SU-DHL-6 (cell line): Measurements from ENCODE around the gene RAB22A.

ENCODE experiments used
- H2AFZ ChIP-seq: fragments of 200-600 bp; sonication (generic); 2 replicates; pipeline ENCODE4 v1.6.1; 2014; ENCODE audit warnings: low read depth, mild to moderate bottlenecking, moderate library complexity, mixed read lengths, antibody characterized with exemption, low read length; ENCODE audit not compliant: severe bottlenecking
- H3F3A ChIP-seq: fragments of 200-600 bp; shearing (Covaris generic); 2 replicates; pipeline ENCODE4 v1.6.0; 2016; ENCODE audit warnings: antibody characterized with exemption, mild to moderate bottlenecking; ENCODE audit not compliant: insufficient read depth
- H3K27ac ChIP-seq: fragments of 200-600 bp; sonication (generic); 2 replicates; pipeline ENCODE4 v1.5.1; 2016; ENCODE audit warnings: low read depth, mild to moderate bottlenecking, low read length, moderate library complexity, mixed read lengths
- H3K27me3 ChIP-seq: fragments of 200-600 bp; sonication (generic), shearing (Covaris generic); 2 replicates; pipeline ENCODE4 v1.6.0; 2014; ENCODE audit warnings: mild to moderate bottlenecking, low read length
- H3K36me3 ChIP-seq: fragments of 200-600 bp; sonication (generic); 2 replicates; pipeline ENCODE4 v1.6.1; 2014; ENCODE audit warnings: mild to moderate bottlenecking, low read length, mixed read lengths
- H3K4me2 ChIP-seq: fragments of 300-600, 200-600 bp; shearing (Covaris generic), sonication (generic); 2 replicates; pipeline ENCODE4 v1.6.0; 2014; ENCODE audit warnings: low read length, low read depth, mild to moderate bottlenecking; ENCODE audit not compliant: poor library complexity, severe bottlenecking
- H3K4me3 ChIP-seq: fragments of 200-600 bp; sonication (generic); 2 replicates; pipeline ENCODE4 v1.5.1; 2014; ENCODE audit warnings: antibody characterized with exemption, low read length, mild to moderate bottlenecking, mixed read lengths; ENCODE audit not compliant: insufficient read depth, poor library complexity, severe bottlenecking
- H3K79me2 ChIP-seq: fragments of 200-600 bp; sonication (generic); 2 replicates; pipeline ENCODE4 v1.6.1; 2014; ENCODE audit warnings: mild to moderate bottlenecking, low read length, moderate library complexity; ENCODE audit not compliant: insufficient read depth
- H3K9ac ChIP-seq: fragments of 200-600 bp; sonication (generic); 2 replicates; pipeline ENCODE4 v1.7.0; 2014; ENCODE audit warnings: mild to moderate bottlenecking, low read length
- H3K9me2 ChIP-seq: fragments of 200-600 bp; sonication (generic); replicated peaks from 2 replicates; pipeline ENCODE4 v1.6.1; 2014; ENCODE audit warnings: low read length; ENCODE audit not compliant: insufficient read depth
- H3K9me3 ChIP-seq: fragments of 200-600 bp; sonication (generic); 2 replicates; pipeline ENCODE4 v1.6.1; 2014; ENCODE audit warnings: low read length, mixed read lengths; ENCODE audit not compliant: insufficient read depth
- H4K20me1 ChIP-seq: fragments of 200-600 bp; sonication (generic); 2 replicates; pipeline ENCODE4 v1.6.1; 2014; ENCODE audit warnings: low read depth, mild to moderate bottlenecking, antibody characterized with exemption, low read length, moderate library complexity, mixed read lengths
- CTCF ChIP-seq: fragments of 200-600 bp; sonication (generic); IDR thresholded peaks from one replicate; pipeline ENCODE4 v1.5.1; 2017; ENCODE audit warnings: antibody characterized with exemption, mild to moderate bottlenecking, low read length, moderate library complexity; ENCODE audit not compliant: insufficient read depth, poor library complexity, severe bottlenecking
- EZH2phosphoT487 ChIP-seq: fragments of 200-600 bp; sonication (generic), shearing (Covaris generic); conservative IDR thresholded peaks from 2 replicates; pipeline ENCODE4 v1.6.1; 2018; ENCODE audit warnings: mild to moderate bottlenecking, antibody characterized with exemption, low read length, moderate library complexity, mixed read lengths

RAB22A gene

GRCh38 chr20:58312836-58313235, 3.3 kb downstream of the RAB22A start:
- Histone ChIP-seq H3F3A (peaks cover 7% of the 10 kb centered on the region; the same call in 1 of the 2 replicates), H3K9me3 (no peaks in the 10 kb centered on the region), H2AFZ (no peak overlapping the region), H3K4me2 (no peak overlapping the region), H3K36me3 (no peaks in the 10 kb centered on the region), H3K79me2 (peaks cover 20% of the 10 kb centered on the region), H3K9ac (no peak overlapping the region), H3K9me2 (no peaks in the 10 kb centered on the region), H3K27me3 (no peaks in the 10 kb centered on the region), H4K20me1 (no peaks in the 10 kb centered on the region), H3K4me3 (no peak overlapping the region), H3K27ac (no peak overlapping the region)
- TF ChIP-seq CTCF (no peak), EZH2phosphoT487 (no peak)

- H3K79me2 ChIP-seq: peaks cover 23% of the 10 kb centered on the region
- peaks cover 4% of the 10 kb centered on the region; the same call in 1 of the 2 replicates for H3F3A ChIP-seq
- no peak overlapping the region for H3K4me2 ChIP-seq
- H3K27ac ChIP-seq: no peak overlapping the region
- no peak overlapping the region for H3K4me3 ChIP-seq
- no peaks in the 10 kb centered on the region for H3K27me3 ChIP-seq
- H3K9me3 ChIP-seq: no peaks in the 10 kb centered on the region
- no peaks in the 10 kb centered on the region for H3K9me2 ChIP-seq
- no peak overlapping the region for H2AFZ ChIP-seq
- no peaks in the 10 kb centered on the region for H3K36me3 ChIP-seq
- no peak overlapping the region for H3K9ac ChIP-seq
- no peaks in the 10 kb centered on the region for H4K20me1 ChIP-seq
- TF ChIP-seq CTCF (no peak), EZH2phosphoT487 (no peak)
Observed at GRCh38 chr20:58313396-58313795, 3.9 kb downstream of the RAB22A start.

GRCh38 chr20:58321205-58321604, 11.7 kb downstream of the RAB22A start:
- Histone ChIP-seq H3K27me3 (no peaks in the 10 kb centered on the region), H3K36me3 (peaks cover 3% of the 10 kb centered on the region; the same call in 1 of the 2 replicates), H3K9me2 (no peaks in the 10 kb centered on the region), H3K4me2 (no peak overlapping the region), H4K20me1 (0 out of 2 replicates have a peak, but pooled peaks cover 9% of the 10 kb centered on the region), H3K79me2 (peaks cover 70% of the 10 kb centered on the region), H3K27ac (no peak overlapping the region), H3F3A (no peaks in the 10 kb centered on the region), H3K4me3 (no peak overlapping the region), H3K9me3 (no peaks in the 10 kb centered on the region), H2AFZ (no peak overlapping the region), H3K9ac (no peak overlapping the region)
- no peak for TF ChIP-seq EZH2phosphoT487

GRCh38 chr20:58322083-58322482, 12.6 kb downstream of the RAB22A start:
- H3K27me3 ChIP-seq: no peaks in the 10 kb centered on the region
- no peak overlapping the region for H3K27ac ChIP-seq
- H4K20me1 ChIP-seq: 0 out of 2 replicates have a peak, but pooled peaks cover 9% of the 10 kb centered on the region
- no peak overlapping the region for H3K4me3 ChIP-seq
- H3K79me2 ChIP-seq: peaks cover 79% of the 10 kb centered on the region
- H3K36me3 ChIP-seq: peaks cover 3% of the 10 kb centered on the region; the same call in 1 of the 2 replicates
- H3K9me2 ChIP-seq: no peaks in the 10 kb centered on the region
- no peak overlapping the region for H2AFZ ChIP-seq
- no peak overlapping the region for H3K9ac ChIP-seq
- no peak for TF ChIP-seq CTCF
- no peak for TF ChIP-seq EZH2phosphoT487
- H3K9me3 ChIP-seq: no peaks in the 10 kb centered on the region
- no peaks in the 10 kb centered on the region for H3F3A ChIP-seq
- H3K4me2 ChIP-seq: no peak overlapping the region
